Body of pancreas (tissue), 4 donors: Measurements from ENCODE around the gene CLHC1.

Experiments
- POLR2A ChIP-seq, 3 donors: fragments of 450-650 bp; IDR thresholded peaks; one replicate each; pipeline ENCODE4 v1.6.1; 2016; ENCODE audit warnings: antibody characterized with exemption in 3 of 3, mild to moderate bottlenecking in 2 of 3
- TF ChIP-seq, protein P1 (sequence below), 7 experiments: fragments of 450-650 bp in 4 of 7; fragments of 200-600 bp in 3 of 7; sonication (generic) in 3 of 7; IDR thresholded peaks; one replicate each; pipeline ENCODE4 v1.5.1; 2016 to 2019; ENCODE audit warnings: antibody characterized with exemption in 7 of 7

DNA sequence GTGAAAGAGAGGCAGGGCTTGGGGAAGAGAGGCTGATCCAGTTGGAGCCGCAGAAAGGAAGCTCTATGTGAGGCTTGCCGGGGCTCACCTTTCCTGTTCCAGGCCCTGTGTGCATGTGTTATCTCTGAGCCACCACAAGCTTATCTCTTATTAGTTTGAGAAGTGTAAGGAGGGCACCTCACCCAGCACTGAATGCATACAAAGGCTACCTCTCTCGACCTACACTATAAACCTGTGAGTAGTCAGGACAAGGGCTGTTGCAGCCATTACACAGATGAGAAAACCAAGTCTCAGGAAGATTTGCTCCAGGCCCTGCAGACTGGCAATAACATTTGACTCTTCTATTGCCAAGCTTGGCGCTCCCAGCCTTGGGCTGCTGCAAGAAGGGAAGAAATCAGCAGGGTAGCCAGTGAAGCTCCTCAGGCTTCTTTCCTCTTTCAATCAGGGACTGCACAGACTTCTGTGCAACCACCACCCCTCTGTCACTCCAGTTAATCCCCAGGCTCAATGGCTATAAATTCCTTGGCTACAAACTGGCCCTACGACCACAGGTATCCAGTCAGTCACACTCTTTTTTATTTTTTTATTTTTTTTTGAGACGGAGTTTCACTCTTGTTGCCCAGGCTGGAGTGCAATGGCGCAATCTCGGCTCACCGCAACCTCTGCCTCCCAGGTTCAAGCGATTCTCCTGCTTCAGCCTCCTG, 73.8 kb downstream of the CLHC1 start:
- TF ChIP-seq, protein P1, sequence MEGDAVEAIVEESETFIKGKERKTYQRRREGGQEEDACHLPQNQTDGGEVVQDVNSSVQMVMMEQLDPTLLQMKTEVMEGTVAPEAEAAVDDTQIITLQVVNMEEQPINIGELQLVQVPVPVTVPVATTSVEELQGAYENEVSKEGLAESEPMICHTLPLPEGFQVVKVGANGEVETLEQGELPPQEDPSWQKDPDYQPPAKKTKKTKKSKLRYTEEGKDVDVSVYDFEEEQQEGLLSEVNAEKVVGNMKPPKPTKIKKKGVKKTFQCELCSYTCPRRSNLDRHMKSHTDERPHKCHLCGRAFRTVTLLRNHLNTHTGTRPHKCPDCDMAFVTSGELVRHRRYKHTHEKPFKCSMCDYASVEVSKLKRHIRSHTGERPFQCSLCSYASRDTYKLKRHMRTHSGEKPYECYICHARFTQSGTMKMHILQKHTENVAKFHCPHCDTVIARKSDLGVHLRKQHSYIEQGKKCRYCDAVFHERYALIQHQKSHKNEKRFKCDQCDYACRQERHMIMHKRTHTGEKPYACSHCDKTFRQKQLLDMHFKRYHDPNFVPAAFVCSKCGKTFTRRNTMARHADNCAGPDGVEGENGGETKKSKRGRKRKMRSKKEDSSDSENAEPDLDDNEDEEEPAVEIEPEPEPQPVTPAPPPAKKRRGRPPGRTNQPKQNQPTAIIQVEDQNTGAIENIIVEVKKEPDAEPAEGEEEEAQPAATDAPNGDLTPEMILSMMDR (IDR thresholded peaks at IDR 0.05): no peak
- TF ChIP-seq POLR2A (IDR thresholded peaks at IDR 0.05): no peak
